GM21737 (cell line): Measurements from ENCODE around the gene TGFB3.
A peak's percentile ranks its signal among the peaks of the same experiment; 100 is the strongest.
"Not testable (repeated sequence)": the region's sequence is repeated elsewhere in the genome, so short reads cannot be mapped to it uniquely, and the experiment has no call there.

Experiments
- ATAC-seq: cut with Tn5 transposase; IDR thresholded peaks from one replicate; pipeline ENCODE4 v1.9.1; 2021; ENCODE audit warnings: mild to moderate bottlenecking, moderate library complexity; ENCODE audit not compliant: unreplicated experiment

Gene TGFB3

DNA sequence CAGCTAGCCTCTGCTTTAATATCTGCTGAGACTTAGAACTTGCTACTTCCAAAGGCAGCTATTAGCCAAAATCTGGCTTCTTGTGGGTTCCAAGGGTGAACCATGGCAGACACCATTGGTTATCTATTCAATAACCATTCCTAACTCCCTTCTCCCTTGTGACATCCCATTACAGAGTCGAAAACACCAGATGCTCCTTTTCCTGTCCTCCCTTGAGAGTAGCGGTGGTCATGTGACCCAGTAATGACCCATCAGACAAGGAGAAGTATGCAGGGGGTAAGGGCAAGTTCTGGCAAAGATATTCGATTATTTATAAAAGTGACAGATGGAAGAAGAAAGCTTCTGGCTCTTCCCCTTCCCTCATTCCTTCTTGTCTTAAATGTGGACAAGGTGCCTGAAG, 20.1 kb downstream of the TGFB3 start:
- no peak for ATAC-seq

DNA sequence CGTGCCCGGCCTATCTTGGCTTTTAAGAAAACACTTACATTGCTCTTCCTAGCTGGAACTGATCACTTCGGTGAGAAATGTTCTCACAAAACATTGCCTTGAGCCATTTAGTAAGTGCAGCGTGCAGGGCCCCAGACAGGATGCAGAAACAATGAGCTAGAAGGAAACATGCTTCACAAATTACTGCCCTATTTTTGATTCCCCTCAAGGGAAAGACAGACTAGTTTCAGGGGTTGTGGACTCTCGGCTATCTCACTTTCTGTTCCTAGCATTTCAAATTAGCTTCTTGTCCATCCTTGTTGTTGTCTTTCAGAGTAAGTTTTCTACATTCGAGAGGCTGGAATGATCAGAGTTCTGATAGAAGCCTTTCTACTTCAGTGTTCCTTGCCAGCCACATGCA, 21.6 kb downstream of the TGFB3 start:
- peak; percentile 79 for ATAC-seq

DNA sequence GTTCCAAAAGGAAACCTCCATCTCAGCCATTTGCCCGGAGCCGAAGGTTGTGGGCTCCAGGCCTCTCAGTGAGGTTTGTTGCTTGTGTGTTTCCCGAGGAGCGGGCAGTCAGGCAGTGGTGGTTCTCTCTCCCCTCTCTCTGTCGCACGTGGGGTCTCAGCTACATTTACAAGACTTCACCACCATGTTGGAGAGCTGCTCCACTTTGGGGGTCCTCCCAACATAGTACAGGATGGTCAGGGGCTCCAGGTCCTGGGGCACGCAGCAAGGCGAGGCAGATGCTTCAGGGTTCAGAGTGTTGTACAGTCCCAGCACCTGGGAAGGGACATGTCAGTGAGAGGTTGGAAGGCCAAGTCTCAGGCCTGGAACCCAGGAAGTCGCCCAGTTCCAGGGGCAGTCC, 22.8 kb downstream of the TGFB3 start:
- ATAC-seq = no peak

DNA sequence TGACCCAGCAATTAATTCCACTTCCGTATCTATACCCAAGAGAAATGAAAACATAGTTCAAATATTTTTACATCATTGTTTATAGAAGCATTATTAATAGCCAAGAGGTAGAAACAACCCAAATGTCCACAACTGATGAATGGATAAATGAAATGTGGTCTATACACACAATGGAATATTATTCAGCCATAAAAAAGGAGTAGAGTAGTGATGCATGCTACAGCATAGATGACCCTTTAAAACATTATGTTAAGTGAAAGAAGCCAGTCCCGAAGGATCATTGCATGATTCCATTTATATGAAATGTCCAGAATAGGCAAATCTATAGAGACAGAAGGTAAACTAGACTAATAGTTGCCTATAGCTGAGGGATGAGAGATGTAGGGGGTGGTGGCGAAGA, 29.3 kb downstream of the TGFB3 start:
- no peak for ATAC-seq

- ATAC-seq = no peak
Observed at GRCh38 chr14:75946785-75947184, 35.0 kb downstream of the TGFB3 start.

- ATAC-seq = no peak
Observed at GRCh38 chr14:75944607-75945241, 37.1 kb downstream of the TGFB3 start.

DNA sequence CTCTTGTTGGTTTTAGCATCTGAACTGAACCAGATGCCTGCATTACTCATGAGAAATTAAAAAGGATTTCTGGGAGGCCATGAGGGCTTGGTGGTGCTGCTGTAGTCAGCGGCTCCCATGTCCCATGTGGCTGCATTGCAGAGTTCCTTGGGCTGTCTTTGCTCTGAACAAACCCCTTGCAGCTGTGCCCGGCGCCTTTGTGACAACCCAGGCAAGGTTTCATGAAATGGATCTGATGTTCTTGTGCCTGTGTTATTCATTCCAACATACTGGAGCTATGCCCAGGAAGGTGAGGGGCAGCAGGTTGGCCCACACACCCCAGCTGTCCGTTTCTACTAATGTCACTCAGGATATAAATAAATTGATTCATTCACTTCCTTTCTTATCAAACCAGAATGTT, 40.8 kb downstream of the TGFB3 start:
- no peak for ATAC-seq

DNA sequence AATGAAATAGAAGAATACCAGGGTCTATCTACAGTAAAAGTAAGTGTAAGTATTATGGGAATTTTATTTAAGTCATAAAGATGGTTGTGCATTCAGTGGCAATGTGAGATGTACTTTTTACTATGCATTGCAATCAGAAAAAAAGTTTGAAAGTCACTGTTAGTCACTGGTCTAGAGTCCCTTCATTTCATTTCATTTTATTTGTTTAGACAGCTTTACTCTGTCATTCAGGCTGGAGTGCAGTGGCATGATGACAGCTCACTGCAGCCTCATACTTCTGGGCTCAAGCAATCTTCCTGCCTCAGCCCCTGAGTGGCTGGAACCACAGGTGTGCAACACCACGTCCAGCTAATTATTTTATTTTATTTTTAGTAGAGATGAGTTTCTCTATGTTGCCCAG, 42.6 kb downstream of the TGFB3 start:
- ATAC-seq = no peak

DNA sequence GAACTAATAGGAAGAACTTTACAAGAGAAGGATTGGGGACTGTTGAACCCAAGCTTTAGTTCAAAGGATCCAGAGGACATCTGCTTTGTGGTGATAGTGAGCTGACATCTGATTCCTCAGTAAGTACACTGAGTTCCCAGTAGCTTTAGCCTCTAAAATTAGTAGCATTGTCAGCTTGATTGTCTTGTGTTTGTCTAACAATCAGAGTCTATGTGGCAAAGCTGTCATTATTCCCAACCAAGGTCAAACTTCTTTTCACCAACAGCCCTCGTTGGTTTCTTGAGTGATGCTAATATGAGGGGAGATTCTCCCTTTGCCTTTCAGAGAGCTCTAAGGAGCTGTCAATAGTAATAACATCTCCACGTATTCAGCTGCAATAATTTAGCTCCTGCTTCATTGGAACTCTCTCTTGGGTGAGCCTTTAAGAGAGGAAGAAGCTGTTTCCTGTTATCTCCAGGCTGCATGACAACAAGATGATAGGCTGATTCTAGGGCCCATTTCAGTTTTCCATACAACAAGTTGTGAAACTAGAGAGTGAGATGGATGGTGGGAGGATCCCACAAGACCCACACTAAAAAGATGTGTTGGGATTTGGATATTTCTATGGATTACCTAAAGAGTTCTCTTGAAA, 46.7 kb downstream of the TGFB3 start:
- no peak for ATAC-seq

DNA sequence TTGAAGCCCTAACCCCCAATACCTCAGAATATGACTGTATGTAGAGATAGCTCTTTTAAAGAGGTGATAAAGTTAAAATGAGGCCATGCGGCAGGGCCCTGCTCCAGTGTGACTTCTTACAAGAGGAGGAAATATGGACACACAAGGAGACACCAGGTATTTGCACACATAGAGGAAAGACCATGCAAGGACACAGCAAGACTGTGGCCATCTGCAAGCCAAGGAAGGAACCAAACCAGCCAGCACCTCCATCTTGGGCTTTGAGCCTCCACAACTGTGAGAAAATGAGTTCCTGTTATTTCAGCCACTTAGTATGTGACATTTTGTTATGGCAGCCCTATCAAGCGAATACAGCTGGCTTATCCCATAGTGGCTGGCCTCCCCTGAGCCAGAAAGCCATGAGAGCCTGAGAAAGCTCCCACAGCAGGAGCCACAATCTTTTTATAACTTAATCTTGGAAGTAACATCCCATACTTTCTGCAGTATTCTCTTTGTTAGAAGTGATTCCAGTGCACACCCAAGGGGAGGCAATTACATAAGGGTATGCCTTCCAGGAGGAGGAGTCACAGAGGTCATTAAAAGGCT, 48.0 kb downstream of the TGFB3 start:
- ATAC-seq = no peak

GRCh38 chr14:75928690-75929181, 53.1 kb downstream of the TGFB3 start:
- ATAC-seq = no peak

DNA sequence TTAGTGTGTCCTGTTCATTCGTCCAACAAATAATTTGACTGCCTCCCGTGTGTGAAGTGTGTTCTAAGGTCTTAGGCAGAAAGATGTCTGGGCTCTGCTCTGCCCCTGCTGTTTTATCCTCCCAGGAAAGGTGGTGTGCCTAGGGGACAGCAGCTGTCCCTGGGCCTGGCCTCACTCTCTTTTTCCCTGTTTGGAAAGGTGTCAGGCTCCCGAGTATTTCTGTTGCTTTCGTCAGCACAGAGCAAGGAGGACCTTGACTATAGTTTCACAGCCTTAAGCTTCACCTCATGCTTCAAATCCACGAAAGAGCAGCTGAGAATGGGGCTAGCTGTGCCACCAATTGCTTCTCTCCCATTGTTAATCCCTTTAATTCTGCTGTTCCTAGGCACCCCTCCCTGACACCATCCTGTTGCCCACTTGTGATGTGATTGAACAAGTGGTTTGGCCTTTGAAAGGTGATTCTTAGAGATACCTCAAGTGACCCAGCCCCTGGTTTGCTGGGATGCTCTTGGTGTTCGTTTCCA, 54.2 kb downstream of the TGFB3 start:
- no peak for ATAC-seq

DNA sequence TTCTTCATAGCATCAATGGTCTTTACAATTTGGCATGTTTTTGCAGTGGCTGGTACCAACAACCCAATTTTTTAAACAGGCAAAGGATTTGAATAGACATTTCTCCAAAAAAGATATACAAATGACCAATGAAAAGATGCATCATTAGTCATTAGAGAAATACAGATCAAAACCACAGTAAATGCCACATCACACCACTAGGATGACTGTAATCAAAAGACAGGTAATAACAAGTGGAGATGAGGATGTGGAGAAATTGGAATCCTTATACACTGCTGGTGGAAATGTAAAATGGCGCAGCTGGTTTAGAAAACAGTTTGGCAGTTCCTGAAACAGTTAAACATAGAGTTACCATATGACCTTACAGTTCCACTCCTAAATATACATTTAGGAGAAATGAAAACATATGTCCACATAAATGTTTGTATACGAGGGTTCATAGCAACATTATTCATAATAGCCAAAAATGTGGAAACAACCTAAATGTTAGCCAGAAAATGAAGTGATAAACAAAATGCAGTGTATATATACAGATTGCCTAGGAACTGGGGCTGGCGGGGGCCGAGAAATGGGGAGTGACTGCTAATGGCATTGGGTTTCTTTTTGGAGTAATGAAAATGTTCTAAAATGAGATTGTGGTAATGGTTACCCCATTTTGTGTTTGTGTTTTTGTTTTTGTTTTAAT, 55.2 kb downstream of the TGFB3 start:
- ATAC-seq = no peak

DNA sequence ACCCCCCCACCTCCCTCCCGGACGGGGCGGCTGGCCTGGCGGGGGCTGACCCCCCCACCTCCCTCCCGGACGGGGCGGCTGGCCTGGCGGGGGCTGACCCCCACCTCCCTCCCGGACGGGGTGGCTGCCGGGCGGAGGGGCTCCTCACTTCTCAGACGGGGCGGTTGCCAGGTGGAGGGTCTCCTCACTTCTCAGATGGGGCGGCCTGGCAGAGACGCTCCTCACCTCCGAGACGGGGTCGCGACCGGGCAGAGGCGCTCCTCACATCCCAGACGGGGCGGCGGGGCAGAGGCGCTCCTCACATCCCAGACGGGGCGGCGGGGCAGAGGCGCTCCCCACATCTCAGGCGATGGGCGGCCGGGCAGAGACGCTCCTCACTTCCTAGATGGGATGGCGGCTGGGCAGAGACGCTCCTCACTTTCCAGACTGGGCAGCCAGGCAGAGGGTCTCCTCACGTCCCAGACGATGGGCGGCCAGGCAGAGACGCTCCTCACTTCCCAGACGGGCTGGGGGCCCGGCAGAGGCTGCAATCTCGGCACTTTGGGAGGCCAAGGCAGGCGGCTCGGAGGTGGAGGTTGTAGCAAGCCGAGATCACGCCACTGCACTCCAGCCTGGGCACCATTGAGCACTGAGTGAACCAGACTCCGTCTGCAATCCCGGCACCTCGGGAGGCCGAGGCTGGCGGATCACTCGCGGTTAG, 56.5 kb downstream of the TGFB3 start:
- not testable (repeated sequence) for ATAC-seq

GRCh38 chr14:75920421-75920820, 61.4 kb downstream of the TGFB3 start:
- not testable (repeated sequence) for ATAC-seq

DNA sequence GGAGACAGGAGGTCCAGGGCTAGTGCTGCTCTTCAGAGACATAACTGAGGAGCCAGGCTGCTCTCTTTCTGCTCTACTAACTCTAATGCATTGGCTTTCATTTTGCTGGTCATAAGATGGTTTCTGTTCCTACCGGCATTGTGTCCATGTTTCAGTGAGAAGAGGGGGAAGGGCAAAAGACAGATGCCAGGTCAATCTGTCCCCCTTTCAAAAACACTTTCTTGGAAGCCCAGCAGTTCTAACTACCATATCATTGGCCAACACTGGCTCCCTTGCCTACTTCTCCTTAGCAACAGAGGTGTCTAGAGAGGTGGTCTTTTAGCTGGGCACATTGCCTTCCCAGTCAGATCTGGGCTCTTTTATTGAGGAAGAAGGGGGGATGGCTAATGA, 63.9 kb downstream of the TGFB3 start:
- no peak for ATAC-seq

GRCh38 chr14:75917322-75917945, 64.4 kb downstream of the TGFB3 start:
- ATAC-seq = no peak

GRCh38 chr14:75915045-75915444, 66.8 kb downstream of the TGFB3 start:
- ATAC-seq = no peak

DNA sequence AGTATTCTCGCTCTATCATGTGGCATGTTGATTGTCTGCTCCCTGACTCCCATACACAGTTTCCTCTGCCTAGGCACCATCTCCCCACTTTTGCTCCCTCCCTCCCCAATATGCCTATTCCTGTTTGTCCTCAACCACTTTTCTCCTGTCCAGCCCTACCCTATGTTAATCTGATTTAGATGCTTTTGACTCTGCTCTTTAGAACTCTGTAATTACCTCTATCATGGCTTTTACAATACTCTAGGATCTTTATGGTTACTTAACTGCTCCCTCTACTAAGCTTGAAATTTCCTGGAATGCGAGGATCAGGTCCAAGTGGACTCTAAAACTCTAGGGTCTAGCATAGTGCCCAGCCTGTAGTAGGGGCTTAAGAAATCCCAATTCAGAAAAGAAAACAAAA, 68.6 kb downstream of the TGFB3 start:
- ATAC-seq = no peak

- no peak for ATAC-seq
Observed at GRCh38 chr14:75911883-75912282, 69.9 kb downstream of the TGFB3 start.

DNA sequence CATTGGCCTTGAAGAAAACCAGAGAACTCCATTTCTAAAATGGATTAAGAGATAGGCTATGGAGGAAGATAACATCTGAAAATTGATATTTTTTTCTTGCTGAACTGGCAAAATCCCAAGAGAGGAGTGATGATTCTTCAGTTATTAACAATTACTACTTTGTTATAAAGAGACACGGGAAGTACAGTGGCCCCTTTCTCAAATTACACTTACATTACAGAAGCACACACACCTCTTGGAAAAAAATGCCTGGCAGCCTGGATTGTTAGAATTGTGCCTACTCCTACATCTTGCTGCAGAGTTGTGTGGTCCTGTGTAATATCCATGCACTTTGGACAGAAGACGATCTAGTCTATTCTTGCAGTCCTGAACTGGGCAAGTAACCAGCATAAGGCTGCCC, 71.7 kb downstream of the TGFB3 start:
- no peak for ATAC-seq
